Panc1 (cell line): Measurements from ENCODE around the gene ARHGEF39. TPM values are rescaled to one million over a fixed set of nuclear protein-coding genes. Genes with fewer than 3 reads are reported as not detected.

Source experiments
- ATAC-seq: fragments of 200-7000 bp; cut with Tn5 transposase; 2 replicates; pipeline ENCODE4 v1.9.1; 2020; ENCODE audit warnings: mild to moderate bottlenecking, moderate library complexity
- BruUV-seq: library from RNA; stranded (reverse); fragments of 400-500 nt; replicated peaks from 2 replicates; lab custom pipeline; 2021; lab: Mats Ljungman, UMichigan
- CTCF ChIA-PET: fragments of 300-600 bp; sonication (Branson Sonifier 250); formaldehyde crosslinking; loops from one replicate; lab custom pipeline; 2022; ENCODE audit warnings: antibody characterized with exemption; lab: Charles Lee
- POLR2A ChIA-PET: fragments of 300-600 bp; sonication (Branson Sonifier 250); formaldehyde crosslinking; loops from one replicate; lab custom pipeline; 2022; ENCODE audit warnings: antibody characterized with exemption; lab: Charles Lee
- DNase-seq: peaks from one replicate; pipeline ENCODE4 v3.0.0-alpha.2; 2010; ENCODE audit warnings: low read depth, low spot score
- H3K27ac ChIP-seq: 2 replicates; pipeline ENCODE4 v1.5.1; 2011; ENCODE audit warnings: mild to moderate bottlenecking, low read length, inconsistent platforms
- H3K27me3 ChIP-seq: fragments of 200-500 bp; sonication (Bioruptor generic); 2 replicates; pipeline ENCODE4 v1.6.0; 2014; ENCODE audit warnings: low read length, inconsistent platforms; ENCODE audit not compliant: control insufficient read depth, insufficient read depth
- H3K36me3 ChIP-seq: fragments of 200-500 bp; sonication (Bioruptor generic); 2 replicates; pipeline ENCODE4 v1.5.1; 2014; ENCODE audit warnings: inconsistent platforms, mild to moderate bottlenecking, low read length, moderate library complexity; ENCODE audit not compliant: control insufficient read depth, insufficient read depth
- H3K4me1 ChIP-seq: 2 replicates; pipeline ENCODE4 v1.5.1; 2011; ENCODE audit warnings: inconsistent platforms, mild to moderate bottlenecking, low read length, moderate library complexity; ENCODE audit not compliant: control insufficient read depth, insufficient read depth
- H3K4me3 ChIP-seq, 2 experiments: 2 replicates each; pipeline ENCODE4 v1.5.1; 2011 to 2012; ENCODE audit warnings: low read depth in 2 of 2, low read length in 2 of 2, mild to moderate bottlenecking in 2 of 2, inconsistent platforms in 1 of 2, moderate library complexity in 1 of 2
- H3K9me3 ChIP-seq: fragments of 200-500 bp; sonication (Bioruptor generic); 2 replicates; pipeline ENCODE4 v1.5.1; 2014; ENCODE audit warnings: low read depth, mild to moderate bottlenecking, inconsistent platforms, low read length, moderate library complexity; ENCODE audit not compliant: control insufficient read depth, insufficient read depth
- CTCF ChIP-seq: fragments of 450-650 bp; IDR thresholded peaks from 2 replicates; pipeline ENCODE4 v1.5.1; 2017; ENCODE audit warnings: mild to moderate bottlenecking
- POLR2AphosphoS5 ChIP-seq: IDR thresholded peaks from 2 replicates; pipeline ENCODE4 v1.6.1; 2012; ENCODE audit warnings: mild to moderate bottlenecking, low read depth, low read length, moderate library complexity
- REST ChIP-seq, 2 experiments: IDR thresholded peaks; 2 replicates each; pipeline ENCODE4 v1.6.1; 2011 to 2012; ENCODE audit warnings: low read depth in 2 of 2, control low read depth in 1 of 2, low read length in 1 of 2, mild to moderate bottlenecking in 1 of 2, moderate library complexity in 1 of 2; ENCODE audit not compliant: insufficient read depth in 1 of 2
- SIN3A ChIP-seq: IDR thresholded peaks from 2 replicates; pipeline ENCODE4 v1.6.1; 2012; ENCODE audit warnings: low read depth, mild to moderate bottlenecking, low read length, moderate library complexity, borderline replicate concordance; ENCODE audit not compliant: insufficient read depth
- TCF7L2 ChIP-seq: IDR thresholded peaks from 2 replicates; pipeline ENCODE4 v1.6.1; 2011; ENCODE audit warnings: mild to moderate bottlenecking, low read depth, low read length, inconsistent platforms
- in situ Hi-C: cut with HindIII; loops from 2 replicates; pipeline ENCODE4 v1.10.0; 2016; ENCODE audit warnings: low sequenced_read_pairs, low pct_unique_long_range_greater_than_20kb
- intact Hi-C: fragments of 100-400 bp; cut with micrococcal nuclease; formaldehyde crosslinking; loops from one replicate; pipeline ENCODE4 v1.10.0; 2022; ENCODE audit not compliant: unreplicated experiment
- total RNA-seq: library from RNA; stranded (reverse); gene quantifications from one replicate; pipeline ENCODE4 v1.2.1, GENCODE V29; 2021; ENCODE audit not compliant: unreplicated experiment

ARHGEF39 gene
- total RNA-seq, 1 experiment from 2014 or later, result 34.0 TPM

GRCh38 chr9:35674025-35674361 is 9.0 kb upstream of the ARHGEF39 start:
- TF ChIP-seq POLR2AphosphoS5 (no peak), SIN3A (no peak), CTCF (no peak), REST (IDR thresholded peaks at IDR 0.05; ENCODE audit: insufficient read depth in 1 of 2, low read depth in 2 of 2, low read length in 1 of 2) (no peak), TCF7L2 (no peak)
- POLR2A ChIA-PET, result interaction anchor here (0.5 kb wide), 1 partner anchor 12 kb away, joined by 3 read pairs; no protein-coding TSS in a partner anchor
- Histone ChIP-seq H3K27me3 (no peaks in the 10 kb centered on the region), H3K27ac (no peak overlapping the region), H3K4me3 (no peak overlapping the region), H3K4me1 (no peaks in the 10 kb centered on the region; the same call in 1 of the 2 replicates), H3K36me3 (no peaks in the 10 kb centered on the region), H3K9me3 (no peaks in the 10 kb centered on the region)
- in situ Hi-C loops (no loop called here), intact Hi-C loops (no loop called here)
- BruUV-seq, result no TSS peak
- DNase-seq (no peak), ATAC-seq (no peak)
- CTCF ChIA-PET, result interaction anchor here (0.7 kb wide), 1 partner anchor 16 kb away, joined by 3 read pairs; the partner anchor contains the start of genes CCDC107 and RMRP

GRCh38 chr9:35673132-35674024 is 8.4 kb upstream of the ARHGEF39 start, which contains the start of gene CA9:
Gene CA9 (plus strand): TSS chr9:35673928. CDS start chr9:35673960, 32 bp downstream.
- BruUV-seq, result no TSS peak
- ChIA-PET CTCF (interaction anchor here (1.4 kb wide), 1 partner anchor 10 kb away, joined by 5 read pairs; no protein-coding TSS in a partner anchor), POLR2A (interaction anchor here (0.5 kb wide), 2 partner anchors 13 to 46 kb away, joined by 3 to 10 read pairs; no protein-coding TSS in a partner anchor)
- Histone ChIP-seq H3K4me1 (no peaks in the 10 kb centered on the region; the same call in 1 of the 2 replicates), H3K36me3 (no peaks in the 10 kb centered on the region), H3K27ac (no peak within 1 kb of the TSS), H3K9me3 (no peaks in the 10 kb centered on the region), H3K4me3 (no peak within 1 kb of the TSS), H3K27me3 (no peaks in the 10 kb centered on the region)
- ATAC-seq (peak; percentile 8; the same call in 1 of the 2 replicates), DNase-seq (no peak)
- TF ChIP-seq POLR2AphosphoS5 (no peak), TCF7L2 (no peak), REST (IDR thresholded peaks at IDR 0.05; ENCODE audit: insufficient read depth in 1 of 2, low read depth in 2 of 2, low read length in 1 of 2) (no peak), CTCF (no peak), SIN3A (no peak)
- in situ Hi-C loops, result no loop called here
- intact Hi-C loops, result no loop called here
